Sigmoid colon (tissue), 3 donors: ENCODE results near the gene LINGO1.

Source experiments
- CTCF ChIP-seq, 4 experiments: fragments of 450-650 bp in 3 of 4; fragments of 200-600 bp in 1 of 4; IDR thresholded peaks; one replicate each; pipeline ENCODE4 v1.5.1; 2016 to 2019; ENCODE audit warnings: antibody characterized with exemption in 4 of 4, mild to moderate bottlenecking in 3 of 4, moderate library complexity in 2 of 4
- POLR2A ChIP-seq, 2 donors: fragments of 450-650 bp; IDR thresholded peaks; one replicate each; pipeline ENCODE4 v1.6.1; 2016; ENCODE audit warnings: antibody characterized with exemption in 2 of 2, mild to moderate bottlenecking in 2 of 2, moderate library complexity in 2 of 2

- TF ChIP-seq CTCF (IDR thresholded peaks at IDR 0.05) (no peak), POLR2A (IDR thresholded peaks at IDR 0.05) (no peak)
Measured at GRCh38 chr15:77622209-77622933, 10.3 kb downstream of the LINGO1 start.
